ENCODE data around the gene SPATA4.

SPATA4 gene

DNA sequence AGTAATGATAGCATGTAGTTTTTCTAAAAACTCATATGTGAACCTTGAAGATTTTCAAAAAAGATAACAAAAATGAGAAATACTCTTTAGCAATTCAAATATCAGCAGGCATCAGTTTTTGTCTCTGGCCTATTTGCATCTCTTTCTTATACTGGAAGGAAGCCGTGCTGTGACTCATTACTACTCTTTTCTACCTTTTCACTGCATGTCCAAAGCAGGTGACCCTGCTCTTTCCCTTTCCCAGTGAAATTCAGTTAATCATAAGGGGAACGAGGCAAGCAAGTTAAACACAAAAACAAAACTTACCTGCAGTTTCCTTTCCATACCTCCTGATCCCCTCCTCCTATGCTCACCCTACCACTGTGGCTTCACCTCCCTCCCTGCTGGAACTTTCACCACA, 9.3 kb downstream of the SPATA4 start:
- TF ChIP-seq, protein P1, sequence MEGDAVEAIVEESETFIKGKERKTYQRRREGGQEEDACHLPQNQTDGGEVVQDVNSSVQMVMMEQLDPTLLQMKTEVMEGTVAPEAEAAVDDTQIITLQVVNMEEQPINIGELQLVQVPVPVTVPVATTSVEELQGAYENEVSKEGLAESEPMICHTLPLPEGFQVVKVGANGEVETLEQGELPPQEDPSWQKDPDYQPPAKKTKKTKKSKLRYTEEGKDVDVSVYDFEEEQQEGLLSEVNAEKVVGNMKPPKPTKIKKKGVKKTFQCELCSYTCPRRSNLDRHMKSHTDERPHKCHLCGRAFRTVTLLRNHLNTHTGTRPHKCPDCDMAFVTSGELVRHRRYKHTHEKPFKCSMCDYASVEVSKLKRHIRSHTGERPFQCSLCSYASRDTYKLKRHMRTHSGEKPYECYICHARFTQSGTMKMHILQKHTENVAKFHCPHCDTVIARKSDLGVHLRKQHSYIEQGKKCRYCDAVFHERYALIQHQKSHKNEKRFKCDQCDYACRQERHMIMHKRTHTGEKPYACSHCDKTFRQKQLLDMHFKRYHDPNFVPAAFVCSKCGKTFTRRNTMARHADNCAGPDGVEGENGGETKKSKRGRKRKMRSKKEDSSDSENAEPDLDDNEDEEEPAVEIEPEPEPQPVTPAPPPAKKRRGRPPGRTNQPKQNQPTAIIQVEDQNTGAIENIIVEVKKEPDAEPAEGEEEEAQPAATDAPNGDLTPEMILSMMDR (IDR thresholded peaks at IDR 0.05; ENCODE audit: borderline replicate concordance, insufficient read depth, low read depth, low read length): no peak
- no peak overlapping the region for H3K4me3 ChIP-seq (ENCODE audit: low read depth, low read length)

DNA sequence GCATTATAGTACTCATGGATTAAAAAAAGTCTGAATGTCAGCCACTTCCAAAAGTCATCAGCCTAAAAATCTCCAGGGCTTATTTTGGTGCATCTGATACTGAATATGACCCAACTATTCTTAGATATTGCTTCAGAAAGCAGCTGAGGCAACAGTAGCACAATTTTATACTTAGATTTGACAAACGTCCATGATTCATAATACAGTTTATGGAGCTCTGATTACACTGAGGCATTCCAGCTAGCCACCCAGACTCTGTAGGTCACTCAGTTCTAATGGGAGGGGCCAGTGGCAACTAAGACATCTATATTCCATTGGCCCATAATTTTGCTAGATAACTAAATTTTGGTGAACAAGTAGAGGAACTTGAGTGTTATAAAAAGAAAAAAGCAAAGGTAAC, 10.3 kb downstream of the SPATA4 start:
- TF ChIP-seq, protein P1 (IDR thresholded peaks at IDR 0.05; ENCODE audit: borderline replicate concordance, insufficient read depth, low read depth, low read length): no peak
- H3K4me3 ChIP-seq (ENCODE audit: low read depth, low read length): no peak overlapping the region

DNA sequence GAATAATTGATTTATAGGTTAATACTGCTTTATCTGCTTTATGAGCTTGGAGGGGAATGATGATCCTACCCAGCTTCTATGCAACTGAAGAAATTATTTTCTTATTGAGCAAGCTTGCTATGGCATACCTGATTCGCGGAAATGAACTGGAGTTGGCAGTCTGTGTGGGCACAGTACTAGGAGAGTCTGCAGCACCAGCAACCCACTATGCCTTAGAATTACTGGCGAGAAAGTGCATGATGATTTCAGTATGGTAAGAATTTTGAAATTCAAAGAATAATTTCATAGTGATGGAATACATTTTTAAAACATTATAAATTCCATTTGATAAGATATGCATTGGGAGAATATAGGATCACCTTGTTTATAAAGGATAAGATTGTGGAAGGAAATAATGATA, 32.3 kb downstream of the SPATA4 start:
- TF ChIP-seq, protein P1 (IDR thresholded peaks at IDR 0.05; ENCODE audit: borderline replicate concordance, insufficient read depth, low read depth, low read length): no peak
- no peak overlapping the region for H3K4me3 ChIP-seq (ENCODE audit: low read depth, low read length)

DNA sequence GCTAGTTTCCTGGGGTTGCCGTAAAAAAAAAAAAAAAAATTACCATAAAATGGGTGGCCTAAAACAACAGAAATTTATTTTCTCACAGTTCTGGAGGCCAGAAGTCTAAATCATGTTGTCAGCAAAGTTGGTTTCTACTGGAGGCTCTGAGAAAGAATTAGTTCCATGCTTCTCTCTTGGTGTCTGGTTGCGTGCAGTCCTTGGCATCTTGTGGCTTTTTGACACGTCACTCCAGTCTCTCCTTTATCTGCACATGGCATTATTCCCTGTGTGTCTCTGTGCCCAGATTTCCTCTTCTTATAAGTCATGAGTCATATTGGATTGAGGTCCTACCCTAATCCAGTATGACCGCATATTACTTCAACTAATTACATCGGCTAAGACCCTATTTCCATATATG, 38.7 kb downstream of the SPATA4 start:
- TF ChIP-seq, protein P1 (IDR thresholded peaks at IDR 0.05; ENCODE audit: borderline replicate concordance, insufficient read depth, low read depth, low read length): no peak

DNA sequence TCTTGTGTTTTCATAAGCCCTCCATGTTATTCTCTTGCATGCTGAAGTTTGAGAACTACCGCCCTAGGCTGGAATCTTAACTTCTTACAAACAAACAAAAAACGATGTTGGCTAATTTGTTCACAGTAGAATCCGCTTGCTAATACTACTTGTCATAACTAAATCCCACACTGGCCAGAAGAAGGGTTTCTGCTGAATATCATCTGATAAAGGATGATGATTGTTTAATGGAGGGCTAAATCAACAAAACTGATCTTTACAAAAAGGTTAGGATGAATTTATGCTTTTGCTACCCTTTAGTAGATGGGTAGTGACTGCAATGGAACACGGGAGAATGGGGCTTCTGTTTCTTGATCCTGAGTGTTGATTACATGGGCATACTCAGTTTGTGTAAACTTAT, 42.3 kb downstream of the SPATA4 start:
- H3K4me3 ChIP-seq (ENCODE audit: low read depth, low read length): no peak overlapping the region
- TF ChIP-seq, protein P1 (IDR thresholded peaks at IDR 0.05; ENCODE audit: borderline replicate concordance, insufficient read depth, low read depth, low read length): no peak

More for the DNA sequence above, 38.7 kb downstream of the SPATA4 start:
- H3K4me3 ChIP-seq (ENCODE audit: low read depth, low read length): no peak overlapping the region

DNA sequence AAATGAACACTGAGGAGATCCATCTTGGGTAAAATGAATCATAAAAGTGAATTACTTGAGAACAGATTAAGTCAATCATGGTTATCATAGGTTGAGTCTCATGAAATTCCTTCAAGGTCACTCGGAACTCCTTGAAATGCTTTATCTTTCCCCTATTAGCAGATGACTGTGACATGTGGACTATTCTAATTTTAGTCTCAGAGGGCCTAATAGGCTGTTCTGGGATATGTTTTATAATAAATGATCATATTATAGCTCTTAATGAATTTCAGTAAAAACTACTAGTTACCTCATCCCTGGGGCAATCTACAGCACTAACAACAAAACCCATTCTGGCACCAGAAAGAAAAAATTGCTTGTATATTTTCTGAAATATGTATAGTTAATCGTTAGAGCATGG, 44.7 kb downstream of the SPATA4 start:
- TF ChIP-seq, protein P1 (IDR thresholded peaks at IDR 0.05; ENCODE audit: borderline replicate concordance, insufficient read depth, low read depth, low read length): no peak
- H3K4me3 ChIP-seq (ENCODE audit: low read depth, low read length): no peak overlapping the region

DNA sequence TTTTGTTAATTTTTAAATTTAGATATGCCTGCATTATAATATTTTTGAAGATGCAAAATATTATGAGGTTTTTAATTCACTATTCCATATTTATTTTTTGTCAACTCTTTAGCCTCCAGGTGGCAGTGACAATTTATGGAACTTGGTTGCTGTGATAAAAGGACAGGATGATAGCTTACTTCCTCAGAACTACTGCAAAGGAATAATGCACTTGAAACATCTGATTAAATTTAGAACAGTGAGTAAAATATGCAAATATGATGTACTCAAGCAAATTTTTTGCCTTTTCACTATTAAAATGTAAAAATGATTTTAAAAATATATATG, 45.1 kb downstream of the SPATA4 start:
- no peak overlapping the region for H3K4me3 ChIP-seq (ENCODE audit: low read depth, low read length)
- TF ChIP-seq, protein P1 (IDR thresholded peaks at IDR 0.05; ENCODE audit: borderline replicate concordance, insufficient read depth, low read depth, low read length): no peak

All from GM12875 (cell line).